ENCODE results near the gene RAB31.

- TF ChIP-seq CTCF (IDR thresholded peaks at IDR 0.05 in 4 of 5, conservative IDR thresholded peaks at IDR 0.05 in 1 of 5) (no peak), POLR2A (IDR thresholded peaks at IDR 0.05) (peak in 1 of 2 donors; percentile 25)
Observed at GRCh38 chr18:9827793-9828505, 119.8 kb downstream of the RAB31 start.

Measured in gastrocnemius medialis (tissue), 4 donors.